HuH-7 (cell line): ENCODE data around the gene RECQL5.
A peak's percentile ranks its signal among the peaks of the same experiment; 100 is the strongest.

Source experiments
- DNase-seq: peaks from one replicate; pipeline ENCODE4 v3.0.0; 2011; ENCODE audit warnings: low spot score

RECQL5 gene

GRCh38 chr17:75666959-75667790 lies at the start of gene RECQL5, which contains the start of gene SAP30BP:
RECQL5 (minus strand) TSS chr17:75667154; CDS start chr17:75666557, 597 bp downstream.
SAP30BP (plus strand) TSS chr17:75667338; CDS start chr17:75667373, 35 bp downstream.
- DNase-seq = peak; percentile 92

- DNase-seq = no peak
Measured at GRCh38 chr17:75712446-75712845, 45.5 kb upstream of the RECQL5 start.

GRCh38 chr17:75707079-75707571 lies 40.2 kb upstream of the RECQL5 start:
- no peak for DNase-seq

DNA sequence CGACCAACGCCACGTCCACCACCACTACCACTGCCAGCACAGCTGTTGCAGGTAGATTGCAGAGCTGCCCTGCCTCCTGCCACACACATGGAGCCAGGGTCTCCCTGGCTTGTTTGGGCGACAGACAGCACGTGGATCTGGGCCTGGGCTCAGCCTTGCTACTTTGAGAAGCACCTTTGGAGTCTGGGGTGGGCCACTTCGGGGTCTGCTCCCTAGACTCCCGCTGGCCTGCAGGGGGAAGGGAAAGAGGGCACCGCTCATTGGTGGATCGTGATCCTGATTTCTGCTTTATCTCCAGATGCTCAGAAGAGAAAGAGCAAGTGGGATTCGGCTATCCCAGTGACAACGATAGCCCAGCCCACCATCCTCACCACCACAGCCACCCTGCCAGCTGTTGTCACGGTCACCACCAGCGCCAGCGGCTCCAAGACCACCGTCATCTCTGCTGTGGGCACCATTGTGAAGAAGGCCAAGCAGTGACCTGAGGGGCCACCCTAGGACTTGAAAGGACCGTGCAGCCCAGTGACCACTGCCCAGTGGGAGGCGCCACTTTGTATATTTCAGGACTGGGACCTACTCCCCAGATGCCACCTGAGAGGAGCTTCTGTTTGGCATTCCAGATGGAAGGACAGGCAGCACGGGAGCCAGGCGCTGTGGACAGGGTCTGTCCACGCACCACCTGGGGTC lies 39.2 kb upstream of the RECQL5 start:
- DNase-seq = no peak

DNA sequence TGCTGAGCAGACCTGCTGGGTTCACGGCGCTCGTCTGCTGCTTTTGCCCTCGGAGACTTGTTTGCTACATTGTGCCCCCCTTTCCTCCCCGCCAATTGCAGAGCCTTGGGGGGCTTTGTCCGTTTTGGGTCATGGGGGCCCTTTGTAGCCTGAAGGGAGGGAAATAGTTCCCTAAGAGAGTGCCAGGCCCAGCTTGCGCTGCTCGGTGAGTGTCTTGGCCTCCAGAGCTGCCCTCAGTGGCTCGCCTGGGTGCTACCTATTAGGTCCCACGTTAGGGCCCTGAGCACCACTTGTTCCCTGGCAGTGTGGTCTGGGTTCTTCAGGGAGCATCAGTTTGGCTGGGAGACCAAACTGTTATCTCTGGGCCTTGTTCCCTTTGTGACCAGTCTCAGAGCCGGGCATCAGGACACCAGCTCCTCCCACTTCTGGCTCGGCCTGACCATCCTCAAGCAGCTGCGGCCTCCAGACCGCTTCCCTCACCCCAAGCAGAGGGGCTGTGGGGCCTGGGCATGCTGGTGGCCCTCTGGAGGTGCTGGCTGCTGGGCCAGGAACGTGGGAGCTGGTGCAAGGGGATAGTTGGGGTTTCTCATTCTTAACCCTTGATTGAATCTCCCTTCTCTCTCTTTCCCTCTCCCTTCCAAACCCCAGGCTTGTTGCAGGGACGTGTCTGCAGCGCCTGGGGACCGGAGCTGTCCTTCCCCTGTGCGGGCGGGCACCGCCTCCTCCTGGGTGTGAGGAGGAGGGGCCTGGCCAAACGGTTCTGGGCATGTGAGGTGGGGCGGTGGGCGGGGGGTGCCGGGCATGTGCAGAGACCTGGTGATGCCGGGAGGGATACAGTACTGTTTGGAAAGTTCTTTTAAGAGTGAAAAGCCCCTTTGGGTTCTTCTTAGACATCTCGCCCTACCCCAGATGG lies 38.3 kb upstream of the RECQL5 start:
- DNase-seq = no peak

DNA sequence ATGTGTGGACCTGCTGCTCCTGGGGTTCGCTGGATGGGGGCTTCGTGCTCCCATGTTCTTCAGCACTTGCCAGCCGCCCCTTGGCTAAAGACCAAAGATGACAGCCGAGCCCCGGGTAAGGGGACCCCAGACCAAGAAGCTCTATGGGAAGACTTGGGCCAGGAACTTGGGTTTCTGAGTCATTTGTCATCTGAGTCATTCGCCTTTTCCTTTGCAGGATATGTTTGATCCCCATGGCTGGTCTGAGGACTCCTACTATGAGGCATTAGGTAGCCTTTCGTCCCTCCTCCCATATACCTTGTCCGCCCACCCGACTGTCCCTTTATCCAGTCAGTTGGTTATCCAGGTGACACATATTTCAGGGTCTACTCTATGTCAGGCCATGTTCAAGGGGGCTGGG lies 36.6 kb upstream of the RECQL5 start:
- DNase-seq = no peak

GRCh38 chr17:75703191-75703590 lies 36.2 kb upstream of the RECQL5 start:
- no peak for DNase-seq

DNA sequence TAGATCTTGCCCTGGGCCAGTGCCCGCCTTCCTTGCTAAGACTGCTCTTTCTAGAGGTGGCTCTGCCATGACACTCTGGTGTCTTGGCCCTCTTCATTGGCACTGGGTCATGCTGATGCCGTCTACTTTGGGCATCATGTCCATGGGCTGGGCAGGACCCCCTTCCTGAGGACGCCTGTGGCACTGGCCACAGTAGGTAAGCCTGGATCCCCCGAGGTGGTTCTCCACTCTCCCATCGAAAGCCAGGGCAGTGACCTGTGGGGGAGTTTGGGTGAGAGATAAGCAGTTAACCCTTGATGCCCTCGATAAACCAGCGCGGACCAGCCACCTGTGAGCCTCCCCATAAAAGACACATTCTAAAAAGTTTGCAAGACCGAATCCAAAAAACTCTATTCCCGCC lies 34.3 kb upstream of the RECQL5 start:
- no peak for DNase-seq

DNA sequence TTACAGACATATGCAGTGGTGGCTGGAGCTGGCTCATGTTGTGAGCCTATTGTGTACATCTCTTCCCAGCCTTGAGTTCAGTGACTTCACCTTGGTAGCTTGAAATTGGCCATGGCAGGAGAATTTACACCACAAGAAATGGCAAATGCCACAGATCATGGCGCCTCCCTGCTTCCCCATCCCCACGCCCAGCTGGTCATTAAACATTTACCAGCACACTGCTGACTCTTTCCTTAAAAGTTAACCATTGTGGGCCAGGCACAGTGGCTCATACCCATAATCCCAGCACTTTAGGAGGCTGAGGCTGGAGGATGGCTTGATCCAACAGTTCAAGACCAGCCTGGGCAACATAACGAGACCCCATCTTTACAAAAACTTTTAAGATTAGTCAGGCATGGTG lies 31.7 kb upstream of the RECQL5 start:
- DNase-seq = no peak

DNA sequence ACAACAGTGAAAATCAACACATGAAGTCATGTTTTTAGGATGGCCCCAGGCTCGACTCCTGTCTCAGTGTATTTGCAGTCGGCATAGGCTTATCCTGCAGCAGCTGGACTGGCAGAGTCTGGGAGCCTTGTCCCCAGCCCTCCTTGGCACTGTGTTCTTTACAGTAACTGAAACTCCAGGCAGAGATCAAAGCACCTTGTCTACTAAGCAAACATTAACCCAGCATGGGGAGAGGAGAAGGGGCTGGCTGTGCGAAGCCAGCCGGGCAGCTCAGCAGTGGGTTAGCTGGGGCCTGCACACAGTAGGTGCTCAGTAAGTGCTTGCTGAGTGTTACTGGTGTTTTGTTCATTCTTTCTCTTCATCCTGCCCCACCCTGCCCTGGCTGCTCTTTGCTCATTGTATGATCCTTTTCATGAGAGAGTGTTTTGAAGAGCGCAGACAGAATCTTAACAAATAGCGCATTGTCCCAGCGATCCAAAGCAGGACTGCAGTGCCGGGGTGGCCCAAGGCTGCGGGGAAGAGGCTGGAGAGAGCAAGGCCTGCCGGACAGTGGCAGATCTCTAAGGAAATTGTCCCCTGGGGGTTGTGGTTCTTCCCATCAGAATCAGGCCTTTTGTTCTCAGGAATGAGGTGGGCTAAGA lies 30.8 kb upstream of the RECQL5 start:
- DNase-seq = no peak

DNA sequence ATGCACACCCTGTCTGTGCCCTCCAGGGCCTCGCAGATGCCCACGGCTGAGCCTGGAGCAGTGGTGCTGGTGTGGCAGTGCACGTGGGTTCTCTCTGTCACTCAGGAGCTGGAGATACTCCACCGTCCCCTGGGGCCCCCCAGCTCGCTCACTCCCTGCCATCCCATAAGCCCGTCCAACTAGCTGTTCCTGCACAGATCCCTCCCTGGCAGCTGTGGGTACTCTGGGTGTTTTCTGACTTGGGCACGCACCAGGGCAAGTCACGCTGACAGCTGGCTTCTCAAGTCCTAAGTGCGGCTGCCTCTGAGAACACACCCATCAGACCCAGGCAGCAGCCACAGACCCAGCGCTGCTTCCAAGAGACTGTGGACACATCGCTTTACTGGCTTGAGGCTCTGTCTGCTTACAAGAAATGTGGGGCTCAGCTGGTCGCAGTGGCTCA lies 28.9 kb upstream of the RECQL5 start:
- no peak for DNase-seq

GRCh38 chr17:75695141-75695829 lies 28.3 kb upstream of the RECQL5 start:
- no peak for DNase-seq

- no peak for DNase-seq
Measured at GRCh38 chr17:75694536-75694935, 27.6 kb upstream of the RECQL5 start.

DNA sequence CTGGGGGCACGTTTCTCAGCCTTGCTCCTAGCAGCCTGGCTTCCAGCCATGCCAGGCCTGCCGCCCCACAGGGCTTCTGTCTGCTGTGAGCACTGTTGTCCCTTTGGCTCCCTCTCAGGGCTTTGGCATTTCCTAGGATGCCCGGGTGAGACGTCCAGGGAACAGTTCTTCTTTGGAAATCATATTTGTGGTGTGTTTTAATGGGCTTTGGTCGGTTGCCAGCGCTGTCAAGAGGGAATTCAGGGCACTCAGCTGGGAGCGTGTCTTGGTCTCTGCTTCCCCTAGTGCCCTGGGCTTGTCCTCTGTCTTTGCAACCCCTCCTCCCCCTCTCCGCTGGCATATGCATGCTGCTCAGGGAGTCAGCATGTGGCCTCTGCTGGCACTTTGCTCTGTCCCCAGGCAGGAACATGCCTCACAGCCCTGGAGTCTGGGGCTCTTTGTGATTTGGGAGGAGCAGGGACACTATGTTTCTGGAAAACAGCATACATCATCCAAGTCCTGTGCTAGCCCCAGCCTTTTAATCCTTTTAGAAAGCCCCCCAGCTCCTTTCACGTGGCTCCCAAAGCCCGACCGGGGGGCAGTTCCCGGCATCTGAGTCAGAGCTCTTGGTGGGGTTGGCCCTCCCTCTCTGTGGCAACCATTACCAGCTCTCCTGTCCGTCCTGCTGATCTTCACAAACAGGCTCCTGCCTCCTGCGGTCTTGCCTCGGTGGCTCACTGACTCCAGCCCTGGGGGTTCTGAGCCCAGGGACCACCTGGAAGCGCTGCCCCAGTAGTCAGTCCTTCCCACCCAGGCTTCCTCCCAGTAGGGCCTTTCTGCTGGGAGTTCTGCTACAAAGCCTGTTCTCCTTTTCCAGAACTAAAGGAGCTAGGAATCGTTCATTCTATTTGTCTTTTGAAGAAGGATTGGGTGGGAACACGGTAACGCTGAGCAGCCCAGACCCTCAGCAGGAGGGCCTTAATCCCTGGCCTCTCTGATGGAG lies 26.8 kb upstream of the RECQL5 start:
- DNase-seq = no peak

- no peak for DNase-seq
Measured at GRCh38 chr17:75692976-75693375, 26.0 kb upstream of the RECQL5 start.

- DNase-seq = no peak
Measured at GRCh38 chr17:75691801-75692626, 25.1 kb upstream of the RECQL5 start.

GRCh38 chr17:75691371-75691791 lies 24.4 kb upstream of the RECQL5 start:
- DNase-seq = no peak

- DNase-seq = no peak
Measured at GRCh38 chr17:75689441-75689873, 22.5 kb upstream of the RECQL5 start.
